Measurements from ENCODE around the gene AFG1L.

DNA sequence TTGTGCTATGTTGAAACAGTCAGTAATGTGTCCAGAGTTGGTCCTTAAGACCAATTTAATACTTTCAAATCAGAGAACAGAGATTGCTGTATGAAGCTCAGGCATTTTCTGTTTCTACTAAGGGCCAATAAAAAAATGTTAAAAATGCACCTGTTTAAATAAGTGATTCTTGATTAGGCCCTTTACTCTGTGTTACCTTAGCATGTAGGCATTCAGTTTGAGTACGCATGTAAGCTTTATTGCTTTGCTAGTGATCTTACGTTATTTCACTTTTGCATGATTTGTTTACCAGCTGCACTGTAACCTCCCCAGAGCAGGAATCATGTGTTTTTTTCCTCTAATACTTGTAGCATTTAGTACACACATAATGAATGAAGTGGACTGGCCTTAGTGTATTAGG is 61.0 kb downstream of the AFG1L start:
- TF ChIP-seq POLR2A (IDR thresholded peaks at IDR 0.05) (no peak), CTCF (IDR thresholded peaks at IDR 0.05) (no peak)

Measured in heart left ventricle (tissue), 13 donors.